IMR-90 (cell line): Measurements from ENCODE around the gene KRTAP10-3. TPM values are rescaled to one million over a fixed set of nuclear protein-coding genes. Genes with fewer than 3 reads are reported as not detected.
"Not testable (repeated sequence)": the region's sequence is repeated elsewhere in the genome, so short reads cannot be mapped to it uniquely, and the experiment has no call there.

Experiments used
- ATAC-seq: fragments of 200-7000 bp; cut with Tn5 transposase; 2 replicates; pipeline ENCODE4 v1.9.1; 2020; ENCODE audit warnings: low read depth, mild to moderate bottlenecking, moderate library complexity
- BruUV-seq: library from RNA; stranded (reverse); fragments of 400-500 nt; replicated peaks from 2 replicates; lab custom pipeline; 2021; lab: Mats Ljungman, UMichigan
- CTCF ChIA-PET: fragments of 300-600 bp; formaldehyde crosslinking; extraction: SDS; loops from one replicate; lab custom pipeline; 2021; ENCODE audit warnings: antibody characterized with exemption; lab: Yijun Ruan, JAX
- POLR2A ChIA-PET: fragments of 300-600 bp; sonication (Branson Sonifier 250); formaldehyde crosslinking; loops from one replicate; lab custom pipeline; 2022; ENCODE audit warnings: antibody characterized with exemption; ENCODE audit not compliant: unreplicated experiment; lab: Charles Lee
- DNase-seq: peaks from one replicate; pipeline ENCODE4 v3.0.0; 2013
- H2AFZ ChIP-seq: replicated peaks from 2 replicates; pipeline ENCODE3; 2013; ENCODE audit warnings: low read length, mild to moderate bottlenecking; ENCODE audit not compliant: poor library complexity
- H2AK5ac ChIP-seq: 2 replicates; pipeline ENCODE4 v1.6.1; 2013; ENCODE audit warnings: low read depth, low read length, inconsistent platforms
- H2AK9ac ChIP-seq: replicated peaks from 2 replicates; pipeline ENCODE3; 2013; ENCODE audit warnings: mild to moderate bottlenecking, low read depth, low read length, moderate library complexity; ENCODE audit not compliant: poor library complexity
- H2BK120ac ChIP-seq: 2 replicates; pipeline ENCODE4 v1.6.1; 2013; ENCODE audit warnings: low read depth, low read length, inconsistent platforms
- H2BK15ac ChIP-seq: 3 replicates; pipeline ENCODE4 v1.6.1; 2013; ENCODE audit warnings: low read depth, low read length, inconsistent platforms
- H2BK20ac ChIP-seq: 2 replicates; pipeline ENCODE4 v1.6.1; 2013; ENCODE audit warnings: low read depth, mild to moderate bottlenecking, inconsistent platforms, low read length, moderate library complexity
- H2BK5ac ChIP-seq: 2 replicates; pipeline ENCODE4 v1.6.1; 2013; ENCODE audit warnings: mild to moderate bottlenecking, low read depth, low read length, inconsistent platforms; ENCODE audit not compliant: poor library complexity, severe bottlenecking
- H3K14ac ChIP-seq: replicated peaks from 2 replicates; pipeline ENCODE4 v1.6.1; 2013; ENCODE audit warnings: low read depth, low read length, inconsistent platforms
- H3K18ac ChIP-seq: 2 replicates; pipeline ENCODE4 v1.6.1; 2013; ENCODE audit warnings: low read depth, low read length, control low read depth
- H3K23ac ChIP-seq: 2 replicates; pipeline ENCODE4 v1.6.1; 2013; ENCODE audit warnings: low read depth, low read length, inconsistent platforms
- H3K27ac ChIP-seq: 2 replicates; pipeline ENCODE4 v1.5.1; 2013; ENCODE audit warnings: mild to moderate bottlenecking, control low read depth, low read length; ENCODE audit not compliant: insufficient read depth
- H3K27me3 ChIP-seq: 2 replicates; pipeline ENCODE4 v1.6.1; 2013; ENCODE audit warnings: low read length; ENCODE audit not compliant: control insufficient read depth, insufficient read depth
- H3K36me3 ChIP-seq: 2 replicates; pipeline ENCODE4 v1.6.1; 2013; ENCODE audit warnings: low read length, mixed read lengths; ENCODE audit not compliant: control insufficient read depth, insufficient read depth
- H3K4ac ChIP-seq: 2 replicates; pipeline ENCODE4 v1.6.1; 2013; ENCODE audit warnings: low read depth, low read length, inconsistent platforms
- H3K4me1 ChIP-seq: 2 replicates; pipeline ENCODE4 v1.6.1; 2013; ENCODE audit warnings: low read length, mixed read lengths; ENCODE audit not compliant: control insufficient read depth, insufficient read depth
- H3K4me2 ChIP-seq: 2 replicates; pipeline ENCODE4 v1.6.1; 2013; ENCODE audit warnings: low read depth, mild to moderate bottlenecking, control low read depth, low read length, moderate library complexity
- H3K4me3 ChIP-seq: 2 replicates; pipeline ENCODE4 v1.5.1; 2013; ENCODE audit warnings: low read depth, mild to moderate bottlenecking, control low read depth, low read length, moderate library complexity; ENCODE audit not compliant: insufficient read depth
- H3K56ac ChIP-seq: 2 replicates; pipeline ENCODE4 v1.6.1; 2013; ENCODE audit warnings: low read length, inconsistent platforms; ENCODE audit not compliant: insufficient read depth; ENCODE audit errors: extremely low read depth
- H3K79me1 ChIP-seq, 2 experiments: 2 replicates each; pipeline ENCODE4 v1.6.1; 2013; ENCODE audit warnings: low read length in 2 of 2, inconsistent platforms in 1 of 2, low read depth in 1 of 2
- H3K9ac ChIP-seq: 2 replicates; pipeline ENCODE4 v1.6.1; 2013; ENCODE audit warnings: low read depth, low read length, control low read depth
- H3K9me1 ChIP-seq: 2 replicates; pipeline ENCODE4 v1.6.1; 2013; ENCODE audit warnings: low read length, inconsistent platforms; ENCODE audit not compliant: insufficient read depth
- H3K9me3 ChIP-seq: 2 replicates; pipeline ENCODE4 v1.6.1; 2013; ENCODE audit warnings: low read length; ENCODE audit not compliant: control insufficient read depth, insufficient read depth
- H4K20me1 ChIP-seq: 2 replicates; pipeline ENCODE4 v1.6.1; 2013; ENCODE audit warnings: low read length, inconsistent platforms; ENCODE audit not compliant: insufficient read depth
- H4K5ac ChIP-seq: 2 replicates; pipeline ENCODE4 v1.6.1; 2013; ENCODE audit warnings: mild to moderate bottlenecking, low read depth, low read length, control low read depth
- H4K8ac ChIP-seq, 2 experiments: 2 replicates each; pipeline ENCODE4 v1.6.1; 2013; ENCODE audit warnings: low read depth in 2 of 2, low read length in 2 of 2, control low read depth in 1 of 2, inconsistent platforms in 1 of 2
- H4K91ac ChIP-seq: 2 replicates; pipeline ENCODE4 v1.6.1; 2013; ENCODE audit warnings: low read depth, low read length, inconsistent platforms; ENCODE audit not compliant: insufficient read depth
- CEBPB ChIP-seq: IDR thresholded peaks from 2 replicates; pipeline ENCODE4 v1.6.1; 2012; ENCODE audit warnings: low read depth, low read length, improper control_type of control experiment
- MAFK ChIP-seq: IDR thresholded peaks from 2 replicates; pipeline ENCODE4 v1.6.1; 2012; ENCODE audit warnings: low read depth, low read length, improper control_type of control experiment
- MXI1 ChIP-seq: IDR thresholded peaks from 2 replicates; pipeline ENCODE4 v1.6.1; 2012; ENCODE audit warnings: low read depth, mild to moderate bottlenecking, low read length, moderate library complexity, borderline replicate concordance
- RFX5 ChIP-seq: IDR thresholded peaks from 2 replicates; pipeline ENCODE4 v1.8.0; 2012; ENCODE audit warnings: low read depth, mild to moderate bottlenecking, low read length, moderate library complexity
- WGBS, 2 experiments: methylation state at CpG; one replicate each; pipeline versions ENCODE4 v1.1.5 to v1.1.7; 2013; ENCODE audit warnings: missing lambda C conversion rate in 2 of 2; ENCODE audit not compliant: insufficient read length in 1 of 2; ENCODE audit errors: extremely low coverage in 2 of 2; 5-methylcytosine and 5-hydroxymethylcytosine counted together
- dilution Hi-C: fragments of 300-500 bp; cut with HindIII; formaldehyde crosslinking; loops from one replicate; pipeline ENCODE4 v1.14.3; 2018; ENCODE audit warnings: low sequenced_read_pairs; ENCODE audit not compliant: unreplicated experiment
- in situ Hi-C: fragments of 300-500 bp; cut with MboI; formaldehyde crosslinking; loops from 3 replicates; pipeline ENCODE4 v1.14.3; 2019; ENCODE audit warnings: low sequenced_read_pairs, inconsistent platforms, mixed read lengths
- intact Hi-C: fragments of 100-400 bp; cut with micrococcal nuclease; formaldehyde crosslinking; loops from 2 replicates; pipeline ENCODE4 v1.10.0; 2022
- polyA plus RNA-seq, 3 experiments: library from polyadenylated mRNA; depleted of rRNA; stranded (reverse); fragments of >200 nt; gene quantifications; 2 replicates each; pipeline ENCODE4 v1.2.3, GENCODE V29; 2012; ENCODE audit warnings: low replicate concordance in 1 of 3
- total RNA-seq: library from RNA; depleted of rRNA; stranded (reverse); fragments of >200 nt; gene quantifications from 2 replicates; pipeline ENCODE4 v1.2.3, GENCODE V29; 2012
- TF ChIP-seq, protein P1 (sequence below): fragments of 150-350 bp; IDR thresholded peaks from 2 replicates; pipeline ENCODE4 v1.6.1; 2016; ENCODE audit warnings: low read depth, mild to moderate bottlenecking, low read length, moderate library complexity, borderline replicate concordance

Gene KRTAP10-3
- total and polyA plus RNA-seq, 2 of the 4 experiments (the other 2 are of a cell fraction), result not detected

DNA sequence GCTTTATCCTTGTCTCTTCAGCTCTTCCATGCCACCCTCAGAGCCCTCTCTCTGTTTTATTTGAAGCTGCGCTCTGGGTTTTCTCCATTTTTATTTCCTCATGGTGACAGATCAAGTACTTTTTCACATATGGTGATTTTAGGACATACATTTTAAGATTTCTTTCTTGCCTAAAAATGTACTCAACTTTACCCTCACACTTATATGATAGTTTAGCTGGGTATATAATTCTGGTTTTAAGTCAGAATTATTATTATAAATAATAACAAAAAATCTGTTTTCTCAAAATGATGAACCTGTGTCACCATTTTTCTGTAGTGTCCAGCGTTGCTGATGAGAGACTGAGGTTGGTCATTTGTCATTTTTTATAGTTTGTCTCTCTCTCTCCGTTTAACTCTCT, 22.6 kb upstream of the KRTAP10-3 start:
- in situ Hi-C loops, result no loop called here
- no peak overlapping the region for H2AK9ac ChIP-seq

DNA sequence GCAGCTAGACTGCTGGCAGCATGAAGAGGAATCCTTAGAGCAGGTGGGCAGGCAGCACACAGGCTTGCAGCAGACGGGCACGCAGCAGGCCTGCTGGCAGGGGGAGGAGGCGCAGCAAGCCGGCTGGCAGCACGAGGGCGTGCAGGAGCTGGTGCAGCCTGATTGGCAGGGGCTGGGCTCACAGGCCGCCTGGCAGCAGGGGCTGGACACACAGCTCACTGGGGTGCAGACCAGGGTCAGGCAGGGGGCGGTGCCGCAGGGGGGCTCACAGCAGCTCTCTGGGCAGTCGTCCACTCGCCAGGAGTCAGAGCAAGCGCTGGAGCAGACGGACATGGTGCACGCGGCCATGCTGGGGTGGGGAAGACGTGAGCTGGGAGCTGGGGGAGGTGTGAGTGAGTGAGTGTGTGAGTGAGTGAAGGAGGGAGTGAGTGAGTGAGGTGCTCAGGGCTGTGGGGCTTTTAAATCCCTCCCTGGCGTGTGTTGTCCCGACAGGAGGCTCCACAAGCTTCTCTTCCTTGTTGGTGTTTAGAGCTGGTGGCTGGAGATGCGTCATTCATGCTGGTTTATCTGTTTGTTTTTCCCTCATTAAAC, 21.7 kb upstream of the KRTAP10-3 start, which contains the start of gene KRTAP10-5:
Gene KRTAP10-5 (minus strand): TSS at position 374 of the 591 bp plus-strand sequence. CDS start 26 bp downstream, at position 348.
- H3K36me3 ChIP-seq, DNase-seq, H3K4me2 ChIP-seq, intact Hi-C loops, H4K20me1 ChIP-seq, H3K14ac ChIP-seq, H4K5ac ChIP-seq, H2AK5ac ChIP-seq, POLR2A ChIA-PET, CTCF ChIA-PET, dilution Hi-C loops, H3K27ac ChIP-seq, H2BK5ac ChIP-seq, H2AFZ ChIP-seq, H4K91ac ChIP-seq, H3K4me3 ChIP-seq, in situ Hi-C loops, H3K27me3 ChIP-seq, H3K4ac ChIP-seq, H4K8ac ChIP-seq, H2BK20ac ChIP-seq, H3K4me1 ChIP-seq, H3K9me1 ChIP-seq, H3K79me1 ChIP-seq, H3K9ac ChIP-seq, H3K56ac ChIP-seq, BruUV-seq, H2BK15ac ChIP-seq, H3K23ac ChIP-seq, H2BK120ac ChIP-seq, ATAC-seq, H2AK9ac ChIP-seq, H3K18ac ChIP-seq: not testable (repeated sequence)
- peaks cover 11% of the 10 kb centered on the region for H3K9me3 ChIP-seq
- WGBS, 2 experiments, result 35% methylated on average over 6 of the region's 19 CpGs; no CpG with 5 or more reads in 1 of the 2 experiments

More for the DNA sequence above, 22.6 kb upstream of the KRTAP10-3 start:
- Histone ChIP-seq H4K91ac (no peak overlapping the region), H3K9me3 (peaks cover 11% of the 10 kb centered on the region), H3K4ac (no peak overlapping the region), H3K23ac (no peak overlapping the region), H2BK120ac (no peak overlapping the region), H4K20me1 (no peaks in the 10 kb centered on the region), H3K27me3 (peaks cover 3% of the 10 kb centered on the region; the same call in 1 of the 2 replicates), H2BK20ac (no peak overlapping the region), H3K4me3 (no peak overlapping the region), H3K27ac (no peak overlapping the region), H3K36me3 (no peaks in the 10 kb centered on the region), H3K14ac (no peak overlapping the region), H4K8ac (no peak overlapping the region), H2BK15ac (no peak overlapping the region), H2AK5ac (no peak overlapping the region), H3K9me1 (no peaks in the 10 kb centered on the region), H3K56ac (no peak overlapping the region), H3K79me1 (no peaks in the 10 kb centered on the region), H4K5ac (no peak overlapping the region), H3K18ac (no peak overlapping the region), H3K4me2 (no peak overlapping the region), H2BK5ac (no peak overlapping the region), H3K4me1 (no peaks in the 10 kb centered on the region), H3K9ac (no peak overlapping the region), H2AFZ (no peak overlapping the region)
- CTCF ChIA-PET, result no interaction called here
- WGBS, 2 experiments, result no CpG with 5 or more reads among the region's 3 CpGs
- ATAC-seq (no peak), DNase-seq (no peak)
- TF ChIP-seq MAFK (no peak), RFX5 (no peak), MXI1 (no peak), CEBPB (no peak)
- TF ChIP-seq, protein P1, sequence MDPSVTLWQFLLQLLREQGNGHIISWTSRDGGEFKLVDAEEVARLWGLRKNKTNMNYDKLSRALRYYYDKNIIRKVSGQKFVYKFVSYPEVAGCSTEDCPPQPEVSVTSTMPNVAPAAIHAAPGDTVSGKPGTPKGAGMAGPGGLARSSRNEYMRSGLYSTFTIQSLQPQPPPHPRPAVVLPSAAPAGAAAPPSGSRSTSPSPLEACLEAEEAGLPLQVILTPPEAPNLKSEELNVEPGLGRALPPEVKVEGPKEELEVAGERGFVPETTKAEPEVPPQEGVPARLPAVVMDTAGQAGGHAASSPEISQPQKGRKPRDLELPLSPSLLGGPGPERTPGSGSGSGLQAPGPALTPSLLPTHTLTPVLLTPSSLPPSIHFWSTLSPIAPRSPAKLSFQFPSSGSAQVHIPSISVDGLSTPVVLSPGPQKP, result no peak
- no TSS peak for BruUV-seq
- POLR2A ChIA-PET, result no interaction called here
- intact Hi-C loops (no loop called here), dilution Hi-C loops (no loop called here)
